ENCODE measurements around the gene NFATC2. TPM values are rescaled to one million over a fixed set of nuclear protein-coding genes. Genes with fewer than 3 reads are reported as not detected.

Gene NFATC2
- total and polyA plus RNA-seq, 2 of the 4 experiments (the other 2 are of a cell fraction): 0.18 to 0.38 TPM

DNA sequence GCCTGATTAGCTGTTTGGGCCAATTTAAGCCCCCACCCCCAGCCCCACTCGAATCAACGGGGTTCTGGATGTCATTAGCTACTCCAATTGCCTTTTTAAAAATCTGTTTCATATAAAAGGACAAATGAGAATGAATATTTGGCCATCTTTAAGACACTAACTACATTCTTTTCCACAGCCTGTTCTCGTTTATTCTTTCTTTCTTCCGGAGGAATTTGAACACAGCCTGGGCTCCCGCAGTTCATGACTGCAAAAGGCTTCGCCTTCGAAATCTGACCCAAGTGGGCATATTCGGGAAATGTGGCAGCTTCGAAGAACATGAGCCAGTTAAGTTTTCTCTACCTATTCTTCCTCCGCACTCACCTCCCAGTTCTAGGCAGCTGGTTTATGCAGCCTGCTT, 49.4 kb upstream of the NFATC2 start:
- Histone ChIP-seq H3K23ac (ENCODE audit: low read depth, low read length) (no peak overlapping the region), H2AFZ (replicated peaks; ENCODE audit: low read length, poor library complexity) (no peak overlapping the region), H2BK20ac (ENCODE audit: low read depth, low read length) (no peak overlapping the region), H3K4me2 (ENCODE audit: low read depth, low read length) (no peak overlapping the region), H3K36me3 (ENCODE audit: control insufficient read depth, insufficient read depth, low read length) (no peaks in the 10 kb centered on the region), H2AK9ac (replicated peaks; ENCODE audit: low read depth, low read length, poor library complexity) (no peak overlapping the region), H2BK5ac (ENCODE audit: low read depth, low read length, poor library complexity, severe bottlenecking) (no peak overlapping the region), H2BK15ac (ENCODE audit: low read depth, low read length) (no peak overlapping the region), H3K4me3 (ENCODE audit: insufficient read depth, low read depth, low read length) (no peak overlapping the region), H4K8ac (ENCODE audit: low read depth in 2 of 2, low read length in 2 of 2) (no peak overlapping the region), H3K4ac (ENCODE audit: low read depth, low read length) (no peak overlapping the region), H3K27ac (ENCODE audit: insufficient read depth, low read length) (no peak overlapping the region), H3K79me1 (ENCODE audit: low read depth in 1 of 2, low read length in 2 of 2) (no peaks in the 10 kb centered on the region), H3K9me3 (ENCODE audit: control insufficient read depth, insufficient read depth, low read length) (no peaks in the 10 kb centered on the region), H3K4me1 (ENCODE audit: control insufficient read depth, insufficient read depth, low read length) (no peaks in the 10 kb centered on the region), H3K27me3 (ENCODE audit: control insufficient read depth, insufficient read depth, low read length) (no peaks in the 10 kb centered on the region), H3K14ac (replicated peaks; ENCODE audit: low read depth, low read length) (no peak overlapping the region), H2BK120ac (ENCODE audit: low read depth, low read length) (no peak overlapping the region), H4K91ac (ENCODE audit: insufficient read depth, low read depth, low read length) (no peak overlapping the region), H4K5ac (ENCODE audit: low read depth, low read length) (no peak overlapping the region), H4K20me1 (ENCODE audit: insufficient read depth, low read length) (no peaks in the 10 kb centered on the region), H3K18ac (ENCODE audit: low read depth, low read length) (no peak overlapping the region), H3K9me1 (ENCODE audit: insufficient read depth, low read length) (no peaks in the 10 kb centered on the region), H3K56ac (ENCODE audit: extremely low read depth, insufficient read depth, low read length) (no peak overlapping the region), H3K9ac (ENCODE audit: low read depth, low read length) (no peak overlapping the region), H2AK5ac (ENCODE audit: low read depth, low read length) (no peak overlapping the region)
- intact Hi-C loops (cut with micrococcal nuclease): no loop called here
- in situ Hi-C loops (cut with MboI; ENCODE audit: low sequenced_read_pairs): loop anchor here (5.0 to 10.0 kb wide), 2 partner anchors 220 to 607 kb away; no protein-coding TSS in a partner anchor
- POLR2A ChIA-PET (ENCODE audit: unreplicated experiment): no interaction called here
- 100% methylated on average over 6 of the region's 10 CpGs; no CpG with 5 or more reads in 1 of the 2 experiments for WGBS, 2 experiments (ENCODE audit: extremely low coverage in 2 of 2, insufficient read length in 1 of 2)
- DNase-seq (no peak), ATAC-seq (ENCODE audit: low read depth) (no peak)
- no TSS peak for BruUV-seq (replicated peaks)
- dilution Hi-C loops (cut with HindIII; ENCODE audit: low sequenced_read_pairs, unreplicated experiment): loop anchor here (25.0 kb wide), 1 partner anchor 180 kb away; no protein-coding TSS in a partner anchor
- TF ChIP-seq SMC3 (IDR thresholded peaks at IDR 0.05; ENCODE audit: low read depth, low read length) (no peak), NFE2L2 (IDR thresholded peaks at IDR 0.05; ENCODE audit: low read depth, low read length) (no peak), ELK1 (IDR thresholded peaks at IDR 0.05; ENCODE audit: borderline replicate concordance, low read depth, low read length) (no peak), MAFK (IDR thresholded peaks at IDR 0.05; ENCODE audit: low read depth, low read length) (no peak), BHLHE40 (IDR thresholded peaks at IDR 0.05; ENCODE audit: low read depth, low read length) (no peak), POLR2A (IDR thresholded peaks at IDR 0.05; ENCODE audit: low read depth, low read length) (no peak), USF2 (IDR thresholded peaks at IDR 0.05; ENCODE audit: low read depth, low read length) (no peak), RCOR1 (IDR thresholded peaks at IDR 0.05; ENCODE audit: insufficient replicate concordance, low read length) (no peak), RFX5 (IDR thresholded peaks at IDR 0.05; ENCODE audit: low read depth, low read length) (no peak), CTCF (conservative IDR thresholded peaks at IDR 0.05; ENCODE audit: low read depth, low read length) (no peak)
- CTCF ChIA-PET: interaction anchor here (0.8 kb wide), 1 partner anchor 604 kb away, joined by 3 read pairs; no protein-coding TSS in a partner anchor

Data from IMR-90 (cell line).